ENCODE data around the gene PLD1.

DNA sequence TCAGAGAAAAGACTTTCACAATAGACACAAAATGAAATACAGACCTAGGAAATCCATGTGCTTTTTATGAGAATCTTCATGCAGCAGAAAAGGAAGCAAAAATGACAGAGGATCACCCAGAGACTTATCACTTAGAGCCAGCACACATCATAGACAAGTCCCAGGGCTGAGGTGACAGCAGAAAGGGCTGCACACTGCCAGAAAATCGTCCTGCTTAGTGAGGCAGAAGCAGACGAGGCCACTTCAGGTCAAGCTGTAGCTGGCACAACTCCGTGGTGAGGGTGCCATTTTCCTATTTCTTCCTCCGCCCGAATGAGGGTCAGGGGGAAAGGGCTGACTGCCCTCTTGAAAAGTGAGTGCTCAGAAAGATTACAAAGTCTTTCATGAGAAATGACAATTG, 254.1 kb downstream of the PLD1 start:
- TF ChIP-seq POLR2A (IDR thresholded peaks at IDR 0.05) (no peak), CTCF (IDR thresholded peaks at IDR 0.05) (no peak)

Data from right lobe of liver (tissue), 4 donors.